GM23338 (cell line): Measurements from ENCODE around the gene FAM229B. TPM values are rescaled to one million over a fixed set of nuclear protein-coding genes. Genes with fewer than 3 reads are reported as not detected.

Experiments
- ATAC-seq: fragments of 200-7000 bp; cut with Tn5 transposase; 3 replicates; pipeline ENCODE4 v1.9.1; 2020
- DNase-seq: peaks from one replicate; pipeline ENCODE4 v3.0.0-alpha.2; 2015; ENCODE audit warnings: low spot score
- H2AFZ ChIP-seq: fragments of 200-600 bp; sonication (generic); 2 replicates; pipeline ENCODE4 v1.8.0; 2016; ENCODE audit warnings: antibody characterized with exemption, mild to moderate bottlenecking, moderate library complexity
- H3F3A ChIP-seq: fragments of 200-600 bp; sonication (generic); replicated peaks from 2 replicates; pipeline ENCODE4 v1.8.0; 2017; ENCODE audit warnings: antibody characterized with exemption, mixed run types, low read depth
- H3K27ac ChIP-seq: fragments of 200-600 bp; sonication (generic); 2 replicates; pipeline ENCODE4 v1.6.1; 2016; ENCODE audit warnings: low read depth
- H3K27me3 ChIP-seq: fragments of 200-600 bp; sonication (generic); 2 replicates; pipeline ENCODE4 v1.8.0; 2016; ENCODE audit warnings: mild to moderate bottlenecking, mixed run types, moderate library complexity; ENCODE audit not compliant: insufficient read depth
- H3K36me3 ChIP-seq: fragments of 200-600 bp; sonication (generic); 2 replicates; pipeline ENCODE4 v1.8.0; 2016; ENCODE audit warnings: mild to moderate bottlenecking; ENCODE audit not compliant: insufficient read depth
- H3K4me1 ChIP-seq: fragments of 200-600 bp; sonication (generic); 2 replicates; pipeline ENCODE4 v1.8.0; 2016; ENCODE audit warnings: mild to moderate bottlenecking, moderate library complexity; ENCODE audit not compliant: insufficient read depth
- H3K4me2 ChIP-seq: fragments of 200-600 bp; sonication (generic); 2 replicates; pipeline ENCODE4 v1.7.1; 2017; ENCODE audit warnings: mixed run types
- H3K4me3 ChIP-seq: fragments of 200-600 bp; sonication (generic); 2 replicates; pipeline ENCODE4 v1.6.1; 2016; ENCODE audit warnings: mixed run types
- H3K79me2 ChIP-seq: fragments of 200-600 bp; sonication (generic); replicated peaks from 2 replicates; pipeline ENCODE4 v1.8.0; 2017; ENCODE audit warnings: mild to moderate bottlenecking; ENCODE audit not compliant: insufficient read depth
- H3K9me2 ChIP-seq: fragments of 200-600 bp; sonication (generic); 2 replicates; pipeline ENCODE4 v1.8.0; 2017; ENCODE audit not compliant: insufficient read depth
- H4K20me1 ChIP-seq: fragments of 200-600 bp; sonication (generic); replicated peaks from 2 replicates; pipeline ENCODE4 v1.8.0; 2017; ENCODE audit warnings: mild to moderate bottlenecking; ENCODE audit not compliant: insufficient read depth
- H3K27ac Mint-ChIP-seq: 2 replicates; pipeline ENCODE4 v1.8.0; 2020; ENCODE audit warnings: inconsistent platforms, mild to moderate bottlenecking, moderate library complexity, mixed read lengths
- H3K27me3 Mint-ChIP-seq: 3 replicates; pipeline ENCODE4 v1.8.0; 2022; ENCODE audit warnings: low read depth, mild to moderate bottlenecking, moderate library complexity, mixed read lengths, inconsistent platforms; ENCODE audit not compliant: insufficient read depth, poor library complexity
- H3K36me3 Mint-ChIP-seq: 3 replicates; pipeline ENCODE4 v1.8.0; 2021; ENCODE audit warnings: low read depth, mild to moderate bottlenecking, inconsistent platforms, moderate library complexity, mixed read lengths
- H3K4me1 Mint-ChIP-seq: 3 replicates; pipeline ENCODE4 v1.8.0; 2020; ENCODE audit warnings: mild to moderate bottlenecking, inconsistent platforms, mixed read lengths
- H3K4me3 Mint-ChIP-seq: 3 replicates; pipeline ENCODE4 v1.8.0; 2021; ENCODE audit warnings: moderate library complexity, mild to moderate bottlenecking, inconsistent platforms, mixed read lengths
- H3K9me3 Mint-ChIP-seq: 3 replicates; pipeline ENCODE4 v1.8.0; 2020; ENCODE audit warnings: moderate library complexity, mild to moderate bottlenecking, inconsistent platforms, mixed read lengths
- CREB1 ChIP-seq: fragments of 250-450 bp; sonication (Bioruptor Pico); IDR thresholded peaks from 2 replicates; pipeline ENCODE4 v1.5.0; 2020; ENCODE audit warnings: low read depth, mild to moderate bottlenecking, moderate library complexity
- EZH2 ChIP-seq: fragments of 200-600 bp; sonication (generic); IDR thresholded peaks from one replicate; pipeline ENCODE4 v1.8.0; 2017; ENCODE audit warnings: antibody characterized with exemption, mild to moderate bottlenecking, low read depth; ENCODE audit not compliant: unreplicated experiment
- EZH2phosphoT487 ChIP-seq: fragments of 200-600 bp; sonication (generic); IDR thresholded peaks from one replicate; pipeline ENCODE4 v1.8.1; 2018; ENCODE audit warnings: antibody characterized with exemption; ENCODE audit not compliant: unreplicated experiment
- JUNB ChIP-seq: IDR thresholded peaks from one replicate; pipeline ENCODE4 v1.6.1; 2016; ENCODE audit warnings: antibody characterized with exemption; ENCODE audit not compliant: unreplicated experiment
- NANOG ChIP-seq: IDR thresholded peaks from 2 replicates; pipeline ENCODE4 v1.6.1; 2016; ENCODE audit warnings: antibody characterized with exemption, borderline replicate concordance
- POLR2AphosphoS5 ChIP-seq: IDR thresholded peaks from 2 replicates; pipeline ENCODE4 v1.6.1; 2016; ENCODE audit warnings: antibody characterized with exemption, low read depth
- STAT1 ChIP-seq: IDR thresholded peaks from one replicate; pipeline ENCODE4 v1.6.1; 2016; ENCODE audit warnings: antibody characterized with exemption; ENCODE audit not compliant: unreplicated experiment
- ZNF114 ChIP-seq: fragments of 250-450 bp; sonication (Bioruptor Pico); IDR thresholded peaks from 2 replicates; pipeline ENCODE4 v1.5.0; 2020; ENCODE audit warnings: mild to moderate bottlenecking, moderate library complexity
- ZNF331 ChIP-seq: fragments of 250-450 bp; sonication (Bioruptor Pico); IDR thresholded peaks from 2 replicates; pipeline ENCODE4 v1.5.0; 2020; ENCODE audit warnings: low read depth, mild to moderate bottlenecking, moderate library complexity
- ZNF462 ChIP-seq: fragments of 250-450 bp; sonication (Bioruptor Pico); IDR thresholded peaks from 2 replicates; pipeline ENCODE4 v1.5.0; 2020; ENCODE audit warnings: mild to moderate bottlenecking, moderate library complexity
- polyA plus RNA-seq: library from polyadenylated mRNA; unstranded; fragments of >200 nt; fragmentation: Nextera tagmentation; extraction: Ambion mirVana; gene quantifications from 2 replicates; pipeline ENCODE4 v1.2.1, GENCODE V29; 2016
- total RNA-seq: library from RNA; depleted of rRNA; stranded (reverse); fragments of >200 nt; shearing (Covaris generic); gene quantifications from 2 replicates; pipeline ENCODE4 v1.2.3, GENCODE V29; 2014
- TF ChIP-seq, protein P1 (sequence below), 2 experiments: fragments of 200-600 bp in 1 of 2; sonication (generic) in 1 of 2; conservative IDR thresholded peaks; 2 replicates each; pipeline versions ENCODE4 v1.5.1 to v1.6.1; 2016 to 2017; ENCODE audit warnings: antibody characterized with exemption in 2 of 2, low read depth in 2 of 2, mild to moderate bottlenecking in 2 of 2, moderate library complexity in 1 of 2
- TF ChIP-seq, protein P2 (sequence below): IDR thresholded peaks from 2 replicates; pipeline ENCODE4 v1.6.1; 2016; ENCODE audit warnings: antibody characterized with exemption
- TF ChIP-seq, protein P3 (sequence below): IDR thresholded peaks from one replicate; pipeline ENCODE4 v1.6.1; 2018; ENCODE audit warnings: antibody characterized with exemption; ENCODE audit not compliant: unreplicated experiment

Gene FAM229B
- total and polyA plus RNA-seq, 2 experiments from 2014 or later = 4.4 to 32.9 TPM

GRCh38 chr6:112128208-112128607, 40.8 kb downstream of the FAM229B start:
- Mint-ChIP-seq H3K9me3 (no peaks in the 10 kb centered on the region), H3K4me3 (no peak overlapping the region), H3K36me3 (no peaks in the 10 kb centered on the region), H3K27me3 (no peaks in the 10 kb centered on the region), H3K4me1 (peaks cover 6% of the 10 kb centered on the region; the same call in 2 of the 3 replicates), H3K27ac (no peak overlapping the region)
- TF ChIP-seq, protein P1, sequence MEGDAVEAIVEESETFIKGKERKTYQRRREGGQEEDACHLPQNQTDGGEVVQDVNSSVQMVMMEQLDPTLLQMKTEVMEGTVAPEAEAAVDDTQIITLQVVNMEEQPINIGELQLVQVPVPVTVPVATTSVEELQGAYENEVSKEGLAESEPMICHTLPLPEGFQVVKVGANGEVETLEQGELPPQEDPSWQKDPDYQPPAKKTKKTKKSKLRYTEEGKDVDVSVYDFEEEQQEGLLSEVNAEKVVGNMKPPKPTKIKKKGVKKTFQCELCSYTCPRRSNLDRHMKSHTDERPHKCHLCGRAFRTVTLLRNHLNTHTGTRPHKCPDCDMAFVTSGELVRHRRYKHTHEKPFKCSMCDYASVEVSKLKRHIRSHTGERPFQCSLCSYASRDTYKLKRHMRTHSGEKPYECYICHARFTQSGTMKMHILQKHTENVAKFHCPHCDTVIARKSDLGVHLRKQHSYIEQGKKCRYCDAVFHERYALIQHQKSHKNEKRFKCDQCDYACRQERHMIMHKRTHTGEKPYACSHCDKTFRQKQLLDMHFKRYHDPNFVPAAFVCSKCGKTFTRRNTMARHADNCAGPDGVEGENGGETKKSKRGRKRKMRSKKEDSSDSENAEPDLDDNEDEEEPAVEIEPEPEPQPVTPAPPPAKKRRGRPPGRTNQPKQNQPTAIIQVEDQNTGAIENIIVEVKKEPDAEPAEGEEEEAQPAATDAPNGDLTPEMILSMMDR (conservative IDR thresholded peaks at IDR 0.05; ENCODE audit: low read depth in 2 of 2) = no peak
- TF ChIP-seq, protein P2, sequence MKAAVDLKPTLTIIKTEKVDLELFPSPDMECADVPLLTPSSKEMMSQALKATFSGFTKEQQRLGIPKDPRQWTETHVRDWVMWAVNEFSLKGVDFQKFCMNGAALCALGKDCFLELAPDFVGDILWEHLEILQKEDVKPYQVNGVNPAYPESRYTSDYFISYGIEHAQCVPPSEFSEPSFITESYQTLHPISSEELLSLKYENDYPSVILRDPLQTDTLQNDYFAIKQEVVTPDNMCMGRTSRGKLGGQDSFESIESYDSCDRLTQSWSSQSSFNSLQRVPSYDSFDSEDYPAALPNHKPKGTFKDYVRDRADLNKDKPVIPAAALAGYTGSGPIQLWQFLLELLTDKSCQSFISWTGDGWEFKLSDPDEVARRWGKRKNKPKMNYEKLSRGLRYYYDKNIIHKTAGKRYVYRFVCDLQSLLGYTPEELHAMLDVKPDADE = no peak
- TF ChIP-seq STAT1 (no peak), ZNF114 (CRISPR knock-in tag) (no peak), ZNF462 (CRISPR knock-in tag) (no peak), EZH2 (no peak), EZH2phosphoT487 (no peak), NANOG (no peak), CREB1 (CRISPR knock-in tag) (no peak), POLR2AphosphoS5 (no peak), ZNF331 (CRISPR knock-in tag) (no peak), JUNB (no peak)
- TF ChIP-seq, protein P3, sequence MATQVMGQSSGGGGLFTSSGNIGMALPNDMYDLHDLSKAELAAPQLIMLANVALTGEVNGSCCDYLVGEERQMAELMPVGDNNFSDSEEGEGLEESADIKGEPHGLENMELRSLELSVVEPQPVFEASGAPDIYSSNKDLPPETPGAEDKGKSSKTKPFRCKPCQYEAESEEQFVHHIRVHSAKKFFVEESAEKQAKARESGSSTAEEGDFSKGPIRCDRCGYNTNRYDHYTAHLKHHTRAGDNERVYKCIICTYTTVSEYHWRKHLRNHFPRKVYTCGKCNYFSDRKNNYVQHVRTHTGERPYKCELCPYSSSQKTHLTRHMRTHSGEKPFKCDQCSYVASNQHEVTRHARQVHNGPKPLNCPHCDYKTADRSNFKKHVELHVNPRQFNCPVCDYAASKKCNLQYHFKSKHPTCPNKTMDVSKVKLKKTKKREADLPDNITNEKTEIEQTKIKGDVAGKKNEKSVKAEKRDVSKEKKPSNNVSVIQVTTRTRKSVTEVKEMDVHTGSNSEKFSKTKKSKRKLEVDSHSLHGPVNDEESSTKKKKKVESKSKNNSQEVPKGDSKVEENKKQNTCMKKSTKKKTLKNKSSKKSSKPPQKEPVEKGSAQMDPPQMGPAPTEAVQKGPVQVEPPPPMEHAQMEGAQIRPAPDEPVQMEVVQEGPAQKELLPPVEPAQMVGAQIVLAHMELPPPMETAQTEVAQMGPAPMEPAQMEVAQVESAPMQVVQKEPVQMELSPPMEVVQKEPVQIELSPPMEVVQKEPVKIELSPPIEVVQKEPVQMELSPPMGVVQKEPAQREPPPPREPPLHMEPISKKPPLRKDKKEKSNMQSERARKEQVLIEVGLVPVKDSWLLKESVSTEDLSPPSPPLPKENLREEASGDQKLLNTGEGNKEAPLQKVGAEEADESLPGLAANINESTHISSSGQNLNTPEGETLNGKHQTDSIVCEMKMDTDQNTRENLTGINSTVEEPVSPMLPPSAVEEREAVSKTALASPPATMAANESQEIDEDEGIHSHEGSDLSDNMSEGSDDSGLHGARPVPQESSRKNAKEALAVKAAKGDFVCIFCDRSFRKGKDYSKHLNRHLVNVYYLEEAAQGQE = no peak
- Histone ChIP-seq H3K79me2 (no peaks in the 10 kb centered on the region), H3K27ac (no peak overlapping the region), H3K4me3 (no peak overlapping the region), H3F3A (no peaks in the 10 kb centered on the region), H4K20me1 (no peaks in the 10 kb centered on the region), H2AFZ (no peak overlapping the region), H3K36me3 (no peaks in the 10 kb centered on the region), H3K4me2 (no peak overlapping the region), H3K9me2 (no peaks in the 10 kb centered on the region), H3K27me3 (no peaks in the 10 kb centered on the region), H3K4me1 (peaks cover 6% of the 10 kb centered on the region; the same call in 1 of the 2 replicates)
- no peak for DNase-seq
- ATAC-seq = no peak
